Nephron (organoid): ENCODE data around the gene TDRD7.

Source experiments
- H3K27ac Mint-ChIP-seq, 3 experiments: 2 replicates each; pipeline ENCODE4 v1.8.0; 2020; ENCODE audit warnings: mixed read lengths in 3 of 3, mild to moderate bottlenecking in 2 of 3, moderate library complexity in 1 of 3
- H3K27me3 Mint-ChIP-seq: 2 replicates; pipeline ENCODE4 v1.8.0; 2021; ENCODE audit warnings: low read depth, mild to moderate bottlenecking, moderate library complexity, mixed read lengths
- H3K36me3 Mint-ChIP-seq: 2 replicates; pipeline ENCODE4 v1.8.0; 2020; ENCODE audit warnings: low read depth, mixed read lengths
- H3K4me1 Mint-ChIP-seq: 2 replicates; pipeline ENCODE4 v1.8.0; 2020; ENCODE audit warnings: mixed read lengths
- H3K4me3 Mint-ChIP-seq, 3 experiments: 2 replicates each; pipeline ENCODE4 v1.8.0; 2020; ENCODE audit warnings: mild to moderate bottlenecking in 3 of 3, mixed read lengths in 3 of 3, moderate library complexity in 2 of 3
- H3K9me3 Mint-ChIP-seq: 2 replicates; pipeline ENCODE4 v1.8.0; 2020; ENCODE audit warnings: mixed read lengths
- TF ChIP-seq, protein P1 (sequence below), 3 experiments: fragments of 200-600 bp; sonication (generic); IDR thresholded peaks; one replicate each; pipeline ENCODE4 v1.5.0; 2021; ENCODE audit warnings: antibody characterized with exemption in 3 of 3; ENCODE audit not compliant: unreplicated experiment in 3 of 3

Gene TDRD7

DNA sequence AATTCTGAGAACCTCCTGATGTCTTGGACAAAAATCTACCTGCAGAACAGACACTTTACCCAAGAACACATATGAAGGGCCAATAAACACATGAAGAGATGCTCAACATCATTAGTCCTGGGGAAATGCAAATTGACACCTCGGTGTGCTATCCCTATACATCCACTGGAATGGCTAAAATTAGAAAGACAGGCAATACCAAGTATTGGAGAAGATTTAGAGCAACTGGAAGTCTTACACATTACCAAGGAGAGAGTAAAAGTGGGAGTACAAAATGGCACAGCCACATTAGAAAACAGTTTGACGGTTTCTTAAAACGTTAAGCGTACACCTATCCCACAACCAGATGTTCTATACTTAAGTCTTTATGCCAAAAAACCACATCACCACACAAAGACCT, 3.3 kb upstream of the TDRD7 start:
- Mint-ChIP-seq H3K27me3 (peaks cover 34% of the 10 kb centered on the region), H3K9me3 (peaks cover 12% of the 10 kb centered on the region), H3K4me1 (peaks cover 13% of the 10 kb centered on the region), H3K4me3 (no peak overlapping the region), H3K36me3 (no peaks in the 10 kb centered on the region), H3K27ac (no peak overlapping the region)
- TF ChIP-seq, protein P1, sequence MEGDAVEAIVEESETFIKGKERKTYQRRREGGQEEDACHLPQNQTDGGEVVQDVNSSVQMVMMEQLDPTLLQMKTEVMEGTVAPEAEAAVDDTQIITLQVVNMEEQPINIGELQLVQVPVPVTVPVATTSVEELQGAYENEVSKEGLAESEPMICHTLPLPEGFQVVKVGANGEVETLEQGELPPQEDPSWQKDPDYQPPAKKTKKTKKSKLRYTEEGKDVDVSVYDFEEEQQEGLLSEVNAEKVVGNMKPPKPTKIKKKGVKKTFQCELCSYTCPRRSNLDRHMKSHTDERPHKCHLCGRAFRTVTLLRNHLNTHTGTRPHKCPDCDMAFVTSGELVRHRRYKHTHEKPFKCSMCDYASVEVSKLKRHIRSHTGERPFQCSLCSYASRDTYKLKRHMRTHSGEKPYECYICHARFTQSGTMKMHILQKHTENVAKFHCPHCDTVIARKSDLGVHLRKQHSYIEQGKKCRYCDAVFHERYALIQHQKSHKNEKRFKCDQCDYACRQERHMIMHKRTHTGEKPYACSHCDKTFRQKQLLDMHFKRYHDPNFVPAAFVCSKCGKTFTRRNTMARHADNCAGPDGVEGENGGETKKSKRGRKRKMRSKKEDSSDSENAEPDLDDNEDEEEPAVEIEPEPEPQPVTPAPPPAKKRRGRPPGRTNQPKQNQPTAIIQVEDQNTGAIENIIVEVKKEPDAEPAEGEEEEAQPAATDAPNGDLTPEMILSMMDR (IDR thresholded peaks at IDR 0.05; ENCODE audit: unreplicated experiment in 3 of 3), result no peak

DNA sequence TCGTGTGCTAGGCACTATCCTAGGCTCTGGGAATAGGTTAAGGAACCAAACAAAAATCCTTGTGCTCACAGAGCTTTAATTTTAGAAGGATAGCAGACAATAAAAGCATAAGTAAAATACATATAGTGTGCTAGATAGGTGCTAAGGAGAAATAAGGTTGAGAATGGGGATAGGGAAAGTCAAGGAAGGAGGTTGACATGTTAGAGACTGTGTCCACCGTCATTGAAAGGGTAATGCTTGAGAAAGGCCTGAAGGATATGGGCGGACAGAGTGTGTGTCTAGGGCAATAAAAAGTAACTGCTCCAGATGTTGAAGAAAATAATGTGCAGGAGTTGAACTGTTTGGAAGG, 482 bp upstream of the TDRD7 start:
- H3K27me3 Mint-ChIP-seq, result peaks cover 41% of the 10 kb centered on the region
- H3K4me3 Mint-ChIP-seq, result peak overlapping the region; percentile 87 to 94 (median 94)
- H3K36me3 Mint-ChIP-seq, result no peaks in the 10 kb centered on the region
- H3K27ac Mint-ChIP-seq, result peak overlapping the region in 2 of 3 experiments; percentile 24 to 69
- peaks cover 18% of the 10 kb centered on the region for H3K4me1 Mint-ChIP-seq
- peaks cover 2% of the 10 kb centered on the region for H3K9me3 Mint-ChIP-seq
- TF ChIP-seq, protein P1 (IDR thresholded peaks at IDR 0.05; ENCODE audit: unreplicated experiment in 3 of 3), result no peak

DNA sequence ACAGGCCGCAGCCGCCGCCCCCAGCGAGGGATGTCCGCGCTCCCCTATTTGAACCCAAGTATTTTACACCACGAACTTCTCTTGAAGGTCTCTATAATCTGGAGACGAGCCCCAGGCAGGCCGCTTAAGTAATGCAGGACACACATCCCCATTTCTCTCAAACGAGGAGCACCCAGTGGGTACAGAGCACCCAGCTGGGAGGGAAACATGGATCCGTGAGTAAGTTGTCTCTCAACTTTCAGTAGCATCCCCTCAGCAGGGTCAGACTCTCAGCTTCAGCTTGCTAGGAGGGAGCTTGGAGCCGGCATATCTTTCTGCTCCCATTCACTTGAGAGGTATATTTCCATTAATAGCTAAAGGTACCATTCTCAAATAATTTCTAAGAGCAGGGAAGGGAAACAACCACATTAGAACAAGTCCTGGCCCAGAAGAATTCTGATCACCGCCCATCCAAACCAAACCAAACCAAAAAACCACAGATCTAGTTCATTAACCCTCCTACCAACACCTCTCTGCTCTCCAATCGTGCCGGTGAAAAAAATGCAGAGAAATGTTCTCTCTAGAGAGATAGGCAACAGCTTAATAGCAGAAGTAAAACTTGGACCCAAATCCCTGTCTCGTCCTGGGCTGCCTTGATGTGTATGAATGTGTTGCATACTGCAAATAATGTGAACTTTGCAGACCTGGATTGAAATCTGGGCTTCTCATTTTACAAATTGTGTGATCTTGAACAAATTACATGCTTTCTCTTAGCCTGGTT, 910 bp downstream of the TDRD7 start:
- Mint-ChIP-seq H3K4me3 (peak overlapping the region; percentile 76 to 92 (median 83)), H3K27me3 (peaks cover 42% of the 10 kb centered on the region)

DNA sequence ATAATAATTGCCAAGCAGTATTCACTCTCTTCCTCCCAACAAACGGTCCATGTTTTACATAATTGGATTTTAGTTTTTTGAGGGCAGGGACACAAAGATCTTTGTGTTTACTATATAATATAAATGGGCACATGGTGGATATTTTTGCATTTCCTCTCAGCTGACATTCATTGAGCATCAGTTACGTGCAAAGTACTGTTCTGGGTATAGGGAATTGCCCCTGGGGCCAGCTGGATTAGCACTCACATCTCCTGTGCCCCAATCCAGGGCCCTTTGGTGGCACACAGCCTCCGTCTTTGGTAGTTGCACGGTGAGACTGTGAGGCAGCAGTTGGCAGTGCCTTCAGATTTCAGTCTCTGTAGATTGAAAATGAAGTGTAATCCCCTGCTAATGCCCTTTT, 1.6 kb downstream of the TDRD7 start:
- Mint-ChIP-seq H3K27ac (no peak overlapping the region), H3K9me3 (peaks cover 2% of the 10 kb centered on the region), H3K27me3 (peaks cover 42% of the 10 kb centered on the region), H3K4me3 (peak overlapping the region; percentile 76 to 92 (median 83)), H3K4me1 (peaks cover 22% of the 10 kb centered on the region), H3K36me3 (no peaks in the 10 kb centered on the region)
- TF ChIP-seq, protein P1 (IDR thresholded peaks at IDR 0.05; ENCODE audit: unreplicated experiment in 3 of 3), result no peak

More for the DNA sequence above, 910 bp downstream of the TDRD7 start:
- Mint-ChIP-seq H3K4me1 (peaks cover 22% of the 10 kb centered on the region), H3K27ac (no peak overlapping the region), H3K36me3 (no peaks in the 10 kb centered on the region), H3K9me3 (peaks cover 2% of the 10 kb centered on the region)
- TF ChIP-seq, protein P1 (IDR thresholded peaks at IDR 0.05; ENCODE audit: unreplicated experiment in 3 of 3), result no peak

DNA sequence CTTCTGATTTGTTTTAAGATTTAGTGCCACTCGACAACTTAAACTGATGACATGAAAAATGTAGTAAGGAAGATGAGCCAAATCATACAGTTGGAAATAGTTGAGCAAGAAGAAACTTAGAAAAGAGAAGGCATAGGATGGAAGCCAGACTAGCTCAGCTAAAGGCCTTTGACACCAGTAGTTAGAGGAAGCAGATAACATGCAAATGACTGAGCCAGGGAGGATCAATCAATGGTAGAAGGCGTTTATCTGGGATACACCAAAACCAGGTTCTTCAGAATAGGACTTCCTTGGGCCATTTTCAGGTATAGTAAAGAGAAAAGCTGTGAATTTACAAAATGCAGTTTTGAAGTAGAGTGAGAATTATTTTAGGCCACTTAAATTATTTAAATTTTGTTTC, 3.2 kb downstream of the TDRD7 start:
- H3K9me3 Mint-ChIP-seq, result peaks cover 2% of the 10 kb centered on the region
- H3K36me3 Mint-ChIP-seq, result no peaks in the 10 kb centered on the region
- no peak overlapping the region for H3K27ac Mint-ChIP-seq
- peaks cover 38% of the 10 kb centered on the region for H3K27me3 Mint-ChIP-seq
- peaks cover 22% of the 10 kb centered on the region for H3K4me1 Mint-ChIP-seq
- TF ChIP-seq, protein P1 (IDR thresholded peaks at IDR 0.05; ENCODE audit: unreplicated experiment in 3 of 3), result no peak
- no peak overlapping the region for H3K4me3 Mint-ChIP-seq

DNA sequence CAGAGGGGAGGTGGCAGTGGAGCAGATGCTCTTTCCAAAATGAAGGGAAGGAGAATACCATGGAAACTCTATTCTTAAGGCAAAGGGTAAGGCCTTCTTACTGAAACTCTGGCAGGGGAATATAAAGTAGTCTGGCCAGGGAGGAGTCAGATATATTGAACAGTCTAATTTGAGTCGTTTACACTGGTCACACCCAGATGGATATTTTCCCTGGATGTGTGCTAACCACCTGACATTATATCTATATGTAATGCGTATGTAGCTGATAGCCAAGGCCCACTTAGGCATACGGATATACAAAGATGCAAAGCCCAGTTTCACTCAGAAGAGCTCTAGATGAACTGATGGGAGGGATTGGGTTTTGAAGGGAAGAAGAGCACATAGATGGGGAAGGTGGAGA, 7.0 kb downstream of the TDRD7 start:
- H3K9me3 Mint-ChIP-seq, result peaks cover 14% of the 10 kb centered on the region
- no peak overlapping the region for H3K4me3 Mint-ChIP-seq
- TF ChIP-seq, protein P1 (IDR thresholded peaks at IDR 0.05; ENCODE audit: unreplicated experiment in 3 of 3), result no peak
- peaks cover 20% of the 10 kb centered on the region for H3K27me3 Mint-ChIP-seq
- peaks cover 9% of the 10 kb centered on the region for H3K4me1 Mint-ChIP-seq
- H3K27ac Mint-ChIP-seq, result no peak overlapping the region
- no peaks in the 10 kb centered on the region for H3K36me3 Mint-ChIP-seq
